Activated CD4-positive, CD25-positive, alpha-beta regulatory T cell treated with anti-CD3 and anti-CD28 coated beads, Interleukin-2, amount 50 U/mL, for 72 hours (primary cell): ENCODE data around the gene STPG1.

Experiments
- DNase-seq: peaks from one replicate; pipeline ENCODE4 v3.0.0; 2021

Gene STPG1

DNA sequence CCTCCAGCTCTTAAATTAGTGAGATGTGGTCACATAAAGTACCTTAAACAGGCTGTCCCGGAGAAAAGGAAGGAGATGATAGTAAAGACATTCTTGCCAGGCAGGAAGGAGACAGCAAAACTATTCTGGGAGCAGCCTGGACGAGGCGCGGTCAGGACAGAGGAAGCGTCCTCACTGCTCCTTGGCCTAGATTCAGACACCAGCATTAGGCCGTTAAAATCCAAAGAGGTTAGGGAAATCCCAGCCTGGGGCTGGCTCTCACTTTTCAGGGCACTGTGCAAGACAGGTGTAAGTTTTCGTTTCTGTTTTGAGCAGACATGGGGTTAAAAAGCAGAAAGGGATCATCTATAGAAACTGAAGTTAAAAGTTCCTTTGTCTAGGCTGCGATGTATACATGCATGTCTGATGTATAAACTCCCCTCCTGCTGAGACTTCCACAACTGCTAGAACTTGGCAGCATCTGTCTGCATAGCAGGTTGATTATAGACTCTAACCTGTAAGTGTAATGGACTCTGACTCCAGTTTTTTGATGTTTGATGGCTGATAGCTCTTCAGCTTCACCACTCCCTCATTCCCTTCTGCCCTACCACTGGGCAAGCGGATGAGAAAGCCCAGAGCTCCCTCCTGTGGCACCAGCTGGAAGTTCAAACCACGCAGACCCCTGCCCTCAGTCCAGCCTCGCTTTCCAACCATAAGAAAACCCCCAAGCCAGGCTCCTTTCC, 21.5 kb downstream of the STPG1 start:
- DNase-seq: peak; percentile 70

DNA sequence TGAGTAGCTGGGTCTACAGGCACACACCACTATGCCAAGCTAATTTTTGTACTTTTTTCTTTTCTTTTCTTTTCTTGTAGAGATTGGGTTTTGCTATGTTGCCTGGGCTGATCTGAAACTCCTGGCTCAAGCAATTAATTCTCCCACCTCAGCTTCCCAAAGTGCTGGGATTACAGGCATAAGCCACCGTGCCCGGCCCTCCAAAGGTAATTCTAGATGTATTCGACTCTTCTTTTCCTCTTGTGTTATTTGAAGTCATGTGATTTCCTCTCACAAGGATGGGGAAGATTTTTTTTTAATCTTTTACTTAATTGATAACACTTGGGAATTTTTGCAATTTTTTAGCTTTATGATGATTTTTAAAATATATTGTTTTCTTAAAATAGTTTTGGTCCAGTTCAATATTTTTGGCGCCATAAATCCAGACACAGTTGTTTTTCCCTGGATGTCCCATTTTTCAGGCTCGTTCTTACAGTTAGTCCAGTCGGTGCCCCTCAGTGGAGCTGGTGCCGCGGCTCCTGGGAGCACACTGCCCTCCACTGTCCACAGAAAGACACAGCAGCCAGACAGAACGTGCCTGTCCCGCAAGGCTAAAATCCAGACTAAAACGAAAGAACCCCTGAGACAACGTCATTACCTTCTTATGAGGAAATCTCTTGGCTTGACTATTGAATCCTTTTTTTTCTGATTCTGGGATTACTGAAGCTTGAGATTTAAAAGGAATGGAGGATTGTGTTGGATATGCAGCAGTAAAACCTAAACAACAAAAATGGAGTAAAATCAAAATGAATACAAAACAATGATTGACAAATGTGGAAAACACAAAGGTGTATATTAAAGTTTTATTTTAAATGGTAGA, 22.4 kb downstream of the STPG1 start:
- DNase-seq: peak; percentile 61

DNA sequence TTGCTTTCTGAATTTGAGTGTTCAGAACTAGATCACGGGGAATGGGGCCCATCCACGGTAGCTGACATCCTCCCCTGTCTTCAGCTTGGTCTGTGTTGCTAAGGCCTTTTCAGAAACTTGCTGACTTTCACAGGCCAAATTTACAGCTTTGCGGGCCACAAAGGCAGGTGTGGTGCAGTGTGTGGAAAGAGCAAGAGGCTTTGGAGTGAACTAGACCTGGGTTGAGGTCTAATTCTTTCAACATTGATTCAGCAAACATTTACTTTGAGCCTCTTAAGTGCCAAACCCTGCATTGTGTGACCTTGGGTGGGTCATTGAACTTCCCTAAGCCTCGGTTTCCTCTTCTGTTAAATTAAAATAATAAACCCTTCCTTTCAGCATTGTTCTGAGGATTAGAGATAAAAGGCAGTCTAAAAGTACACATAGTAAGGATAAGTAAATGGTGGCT, 24.3 kb downstream of the STPG1 start:
- no peak for DNase-seq

DNA sequence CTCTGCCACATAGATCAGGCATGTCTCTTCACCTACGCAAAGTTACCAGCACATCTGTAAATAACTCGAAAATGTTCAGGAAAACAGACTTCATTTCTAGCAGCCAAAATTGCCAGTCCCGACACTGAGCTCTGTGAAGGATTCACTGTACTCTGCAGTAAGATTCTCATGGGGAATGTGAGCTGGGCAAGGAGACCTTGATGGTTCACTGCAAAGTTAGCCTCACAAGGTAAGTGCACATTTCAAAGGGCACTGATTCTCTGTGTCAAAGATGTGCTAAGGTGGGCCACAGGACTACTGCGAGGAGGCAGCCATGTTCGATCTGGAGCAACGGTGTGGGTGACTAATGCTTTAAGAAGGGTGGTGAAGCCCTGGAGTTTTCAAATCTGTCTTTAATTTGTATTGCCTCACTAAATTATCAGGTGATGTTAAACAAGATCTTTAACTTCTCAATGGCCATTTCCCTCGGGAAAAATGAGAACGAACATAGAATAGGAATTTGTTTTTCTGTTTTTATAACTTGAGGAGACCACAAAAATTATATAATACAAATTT, 25.2 kb downstream of the STPG1 start:
- no peak for DNase-seq

DNA sequence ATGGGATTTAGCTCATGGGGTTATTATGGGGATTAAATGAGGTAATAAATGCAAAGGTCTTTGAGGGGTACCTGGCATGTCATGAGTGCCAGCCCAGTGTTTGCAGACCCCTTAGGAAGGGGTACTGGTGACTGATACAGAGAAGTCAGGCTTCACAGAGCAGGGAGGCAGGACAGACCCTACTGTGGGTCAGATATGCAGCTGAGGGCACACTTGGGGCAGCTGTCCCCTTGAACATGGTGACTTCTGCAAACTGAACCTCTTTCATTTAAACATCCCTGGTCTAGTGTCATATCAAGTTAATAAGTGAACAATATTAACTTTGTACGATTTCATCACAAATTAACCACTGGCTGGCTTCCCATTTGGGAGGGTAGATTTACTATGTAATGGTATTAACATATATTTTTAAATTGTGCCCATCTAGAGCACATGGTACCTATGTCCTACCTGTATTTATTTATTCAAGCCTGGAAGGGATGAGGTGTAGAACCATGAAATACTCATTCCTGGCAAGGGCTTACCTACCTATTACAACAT, 25.9 kb downstream of the STPG1 start:
- DNase-seq: no peak

DNA sequence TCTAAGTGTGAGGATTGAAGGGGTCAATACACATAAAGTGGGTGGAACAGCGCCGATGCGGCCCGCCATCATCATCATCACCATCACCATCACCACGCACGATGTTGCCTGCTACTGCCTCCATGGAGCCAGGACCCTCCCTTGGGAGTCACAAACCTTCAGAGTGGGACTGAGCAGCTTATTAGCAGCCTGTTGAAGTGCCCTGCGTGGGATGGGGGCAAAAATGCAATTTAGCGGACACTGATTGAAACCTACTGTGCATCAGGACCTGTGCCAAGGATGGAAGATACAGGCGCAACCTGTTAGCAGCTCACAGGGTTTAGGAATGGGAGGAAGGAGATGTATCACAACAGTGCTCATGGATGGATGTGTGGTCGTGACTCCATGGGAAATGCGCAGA, 26.7 kb downstream of the STPG1 start:
- DNase-seq: no peak

DNA sequence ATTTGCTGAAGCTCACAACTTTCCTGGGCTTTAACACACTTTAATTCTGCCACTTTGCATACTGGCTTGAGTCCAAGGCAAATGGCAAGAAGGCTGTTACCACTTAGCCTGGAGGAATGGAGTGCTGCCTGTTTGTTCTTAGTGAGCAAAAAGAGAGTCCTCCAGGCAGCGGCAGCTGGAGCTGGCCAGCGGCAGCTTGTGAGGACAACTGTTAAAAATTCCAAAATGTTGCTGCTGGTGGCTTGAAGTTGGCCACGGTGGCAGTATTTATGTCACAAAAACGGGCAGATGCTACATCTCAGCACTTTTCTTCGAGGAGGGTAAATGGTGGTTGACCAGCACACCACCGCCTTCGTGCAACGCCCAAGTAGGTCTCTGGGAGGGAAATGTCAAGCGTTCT, 27.3 kb downstream of the STPG1 start:
- no peak for DNase-seq

DNA sequence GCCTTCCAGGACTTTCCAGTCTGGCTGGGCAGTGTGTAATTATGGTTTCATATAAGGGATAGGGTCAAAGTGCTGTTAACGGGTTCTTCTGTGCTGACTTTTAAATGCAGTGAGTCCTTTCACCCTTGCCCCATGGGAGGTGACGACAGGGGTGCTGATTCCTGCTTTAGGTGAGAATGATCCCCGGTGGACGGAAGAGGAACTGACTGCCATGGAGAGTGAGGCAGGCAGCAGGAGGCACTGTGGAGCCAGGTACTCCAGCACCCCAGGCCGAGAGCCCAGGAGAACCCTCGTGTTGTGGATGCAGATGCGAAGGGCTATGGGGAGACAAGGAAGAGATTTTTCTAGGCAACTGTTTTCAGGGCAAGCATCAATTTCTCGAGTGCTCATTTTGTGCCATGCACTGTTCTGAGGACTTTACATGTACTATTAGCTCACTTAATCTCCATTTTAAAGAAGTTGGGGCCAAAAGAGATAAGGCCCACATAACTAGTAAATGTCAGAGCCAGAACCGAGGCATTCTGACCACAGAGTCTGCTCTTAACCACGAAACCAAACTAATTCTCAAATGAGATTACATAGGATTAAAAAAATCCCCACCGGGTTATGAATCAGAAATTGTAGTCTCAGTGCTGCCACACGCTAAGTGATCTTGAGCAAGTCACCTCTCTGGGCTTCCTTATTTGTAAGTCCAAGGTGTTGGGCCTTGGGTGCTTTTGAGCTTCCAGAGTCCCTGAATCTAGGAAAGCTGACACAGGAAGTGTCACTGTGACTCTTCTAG, 28.2 kb downstream of the STPG1 start:
- DNase-seq: no peak

DNA sequence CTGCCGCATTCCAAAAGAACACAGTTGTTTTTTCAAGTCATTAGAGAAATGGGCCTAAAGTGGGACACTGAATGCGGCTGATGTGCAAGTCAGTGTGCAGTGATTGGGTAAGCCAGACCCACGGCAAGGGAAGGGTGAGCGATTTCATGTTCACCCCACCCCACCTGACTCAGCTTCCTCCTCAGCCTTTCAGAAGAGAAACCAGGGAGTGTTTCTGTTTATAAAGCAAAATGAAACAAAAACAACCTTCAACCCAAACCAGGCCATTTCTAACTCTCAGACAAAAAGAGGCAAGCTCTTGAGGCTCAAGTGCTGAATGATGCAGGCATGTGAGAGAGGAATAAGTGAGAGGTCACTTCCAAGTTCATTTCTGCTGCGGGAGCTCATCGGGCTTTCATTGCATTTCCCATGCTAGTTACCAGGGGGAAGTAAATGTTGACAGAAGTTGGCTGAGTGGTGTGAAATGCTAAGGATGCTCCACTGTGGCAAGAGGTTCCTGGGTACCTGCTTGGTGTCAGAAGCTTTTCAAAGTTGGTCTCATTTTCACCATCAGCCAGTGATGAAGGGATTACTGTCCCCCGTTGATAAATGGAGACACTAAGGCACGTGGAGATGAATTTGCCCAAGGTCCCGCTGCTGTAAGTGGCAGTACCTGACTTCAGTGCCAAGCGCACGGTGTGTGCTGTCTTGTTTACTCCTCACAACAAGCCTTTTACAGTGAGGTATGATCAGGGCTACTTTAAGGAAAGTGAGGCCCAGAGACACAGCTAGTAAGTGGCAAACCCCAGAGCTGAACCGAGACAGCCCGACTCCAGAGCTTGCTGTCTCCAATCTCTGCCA, 29.1 kb downstream of the STPG1 start:
- DNase-seq: no peak

DNA sequence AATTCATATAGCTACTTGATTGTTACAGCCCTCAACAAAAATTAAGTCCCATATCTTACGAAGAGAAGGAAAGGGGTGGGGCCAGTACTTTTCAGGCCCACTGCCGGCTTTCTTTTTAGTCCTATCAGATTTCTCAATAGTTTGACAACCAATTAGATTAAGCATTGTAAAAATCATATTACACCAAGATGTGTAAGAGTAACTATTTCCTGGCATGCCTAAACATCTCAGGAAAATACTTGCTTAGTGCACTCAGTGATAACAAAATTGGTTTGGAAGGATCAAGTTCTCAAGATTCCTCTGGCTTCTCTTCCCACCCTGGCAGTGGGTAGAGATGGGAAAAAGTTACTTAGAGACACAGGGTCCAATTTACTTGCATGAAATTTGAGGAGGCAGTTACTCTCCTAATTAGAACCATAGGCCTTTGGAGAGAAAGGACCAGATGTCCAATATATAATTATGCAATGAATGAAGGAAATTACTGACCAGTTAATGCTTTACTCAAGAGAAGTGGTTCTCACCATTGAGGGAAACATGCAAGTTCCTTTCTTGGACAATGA, 30.1 kb downstream of the STPG1 start:
- no peak for DNase-seq

DNA sequence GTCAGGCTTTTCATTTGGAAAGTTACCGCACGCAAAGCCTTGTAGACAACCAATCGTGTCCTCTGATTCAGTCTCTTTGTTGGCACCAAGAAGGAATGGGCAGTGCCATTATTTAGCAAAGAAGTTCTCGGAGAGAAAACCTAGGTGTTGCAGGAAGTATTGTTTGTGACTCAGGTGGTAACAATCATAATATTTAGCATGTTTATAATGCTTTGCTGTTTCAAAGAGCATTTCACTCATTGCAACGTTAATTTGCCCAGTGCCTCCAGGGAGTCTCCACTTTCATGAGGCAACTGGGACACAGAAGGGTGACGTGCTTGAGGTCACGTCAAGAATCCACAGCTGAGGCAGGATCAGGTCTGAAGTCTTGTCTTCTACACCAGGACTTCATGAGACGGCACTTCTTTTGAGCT, 31.4 kb downstream of the STPG1 start:
- DNase-seq: no peak

DNA sequence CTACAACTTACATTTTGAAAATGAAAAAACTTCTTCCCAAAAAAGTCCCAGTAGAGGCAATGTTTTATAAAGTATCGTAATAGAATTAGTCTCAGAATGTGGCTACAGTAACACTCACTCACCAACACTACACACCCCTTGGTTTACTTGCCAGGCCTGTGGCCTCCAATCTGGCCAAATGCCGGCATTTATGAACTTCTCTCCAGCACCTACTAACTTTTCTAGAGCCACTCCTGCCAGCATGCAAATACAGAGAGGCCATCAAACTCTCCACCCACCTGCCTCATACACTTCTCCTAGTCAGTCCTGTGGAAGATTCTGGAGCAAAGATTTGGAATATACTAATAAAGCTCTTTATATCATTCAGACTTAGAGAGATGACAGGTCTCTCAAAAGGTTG, 32.3 kb downstream of the STPG1 start:
- DNase-seq: no peak

DNA sequence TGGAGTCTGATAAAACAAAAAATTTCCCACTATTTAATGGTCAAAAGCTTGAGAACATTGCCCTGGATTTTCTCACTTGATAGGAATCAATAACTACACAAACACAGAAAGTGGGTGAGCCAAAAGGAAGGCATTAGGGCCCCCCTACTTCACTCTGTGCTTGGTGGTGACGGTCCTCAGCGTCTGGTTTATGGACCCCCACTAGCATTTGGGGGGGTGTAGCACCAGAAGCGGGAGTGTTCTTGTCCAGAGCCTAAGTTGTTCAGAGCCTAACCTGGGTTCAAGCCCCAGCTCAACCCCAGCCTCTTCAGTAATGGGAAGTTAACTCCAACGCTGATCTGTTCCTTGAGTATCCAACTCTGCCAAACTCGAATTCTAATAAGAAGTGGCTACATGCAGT, 33.1 kb downstream of the STPG1 start:
- DNase-seq: no peak

DNA sequence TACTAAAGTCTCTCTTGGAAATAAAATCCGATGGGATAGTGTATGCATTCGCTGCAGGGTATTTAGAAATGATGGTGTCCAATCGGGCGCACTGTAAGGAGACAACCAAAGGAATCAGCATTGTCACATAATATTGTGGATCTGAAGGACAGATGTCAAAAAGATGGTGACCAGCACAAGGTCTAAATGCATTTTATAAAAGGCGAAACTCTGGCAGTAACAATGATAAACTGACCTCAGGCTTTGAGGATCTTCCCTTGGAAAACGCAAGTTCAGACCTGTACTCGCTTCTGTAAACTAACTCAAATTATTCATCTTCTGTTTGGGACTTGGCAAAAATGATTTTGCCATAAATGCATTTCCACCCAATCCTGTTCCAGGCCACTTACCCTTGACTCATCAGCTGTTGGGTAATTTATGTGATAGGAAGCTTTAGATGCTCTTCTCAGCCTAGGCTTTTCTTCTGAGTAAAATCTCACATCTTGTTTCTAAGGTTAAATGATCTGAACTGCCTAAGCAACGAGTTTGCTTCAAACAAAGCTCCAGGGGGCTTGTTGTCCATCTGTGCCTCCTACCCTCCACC, 33.8 kb downstream of the STPG1 start:
- DNase-seq: no peak

DNA sequence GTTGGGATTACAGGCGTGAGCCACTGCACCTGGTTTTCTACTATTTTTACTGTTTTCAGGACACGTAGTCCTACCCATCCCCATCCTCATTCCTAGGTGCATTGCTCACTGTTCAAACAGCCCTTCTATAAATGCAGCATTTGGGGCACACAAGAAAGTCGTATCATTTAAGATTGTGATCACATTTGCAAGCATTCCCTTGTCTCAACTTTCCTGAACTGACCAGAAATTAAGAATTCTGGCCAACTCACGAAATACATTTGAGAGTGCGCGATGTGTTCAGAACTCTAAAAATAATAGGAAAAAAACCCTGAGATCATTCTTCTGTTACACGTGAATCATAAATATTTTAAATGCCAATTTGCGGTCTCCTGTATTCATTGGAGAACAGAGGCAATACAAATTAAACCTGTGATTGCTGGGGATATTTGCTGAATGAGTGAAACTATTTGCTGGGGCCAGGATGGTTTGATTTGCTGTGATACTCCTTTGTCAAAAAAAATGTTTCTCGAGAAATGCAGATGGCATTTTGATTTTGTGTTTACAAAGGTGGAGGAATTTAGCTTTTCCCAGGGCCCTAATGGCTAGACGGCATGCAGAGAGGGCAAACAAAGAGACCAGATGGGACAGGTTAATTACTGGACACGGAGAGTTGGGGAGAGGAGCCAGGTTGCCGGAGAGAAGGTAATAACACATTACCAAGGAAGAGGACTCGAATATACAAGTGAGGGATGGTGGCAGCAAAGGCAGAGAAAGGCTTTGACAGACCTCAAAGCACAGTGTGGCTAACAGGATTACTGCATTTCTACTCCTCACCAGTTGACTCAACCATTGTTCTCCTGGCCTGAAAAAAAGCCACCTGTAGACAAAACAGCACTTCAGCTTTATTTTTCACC, 38.4 kb downstream of the STPG1 start:
- DNase-seq: no peak

DNA sequence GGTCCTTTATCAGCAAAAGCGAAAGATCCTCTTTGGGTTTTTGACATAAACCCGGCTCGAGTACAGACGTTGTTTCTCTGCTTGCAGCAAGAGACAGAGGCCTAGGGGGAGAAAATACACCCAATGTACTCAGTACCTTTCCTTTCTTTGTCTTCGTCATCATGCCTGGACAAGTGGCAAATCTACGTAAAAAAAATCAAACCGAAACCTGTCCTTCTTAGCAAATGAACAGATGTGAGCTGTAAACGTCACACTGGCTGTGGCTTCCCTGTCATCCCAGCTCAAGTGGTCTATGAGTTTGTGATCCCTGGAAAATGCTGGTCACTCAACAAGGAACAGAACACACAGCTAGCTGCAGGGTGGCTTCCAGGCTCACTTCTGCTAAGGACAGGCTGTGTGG, 39.9 kb downstream of the STPG1 start:
- no peak for DNase-seq

DNA sequence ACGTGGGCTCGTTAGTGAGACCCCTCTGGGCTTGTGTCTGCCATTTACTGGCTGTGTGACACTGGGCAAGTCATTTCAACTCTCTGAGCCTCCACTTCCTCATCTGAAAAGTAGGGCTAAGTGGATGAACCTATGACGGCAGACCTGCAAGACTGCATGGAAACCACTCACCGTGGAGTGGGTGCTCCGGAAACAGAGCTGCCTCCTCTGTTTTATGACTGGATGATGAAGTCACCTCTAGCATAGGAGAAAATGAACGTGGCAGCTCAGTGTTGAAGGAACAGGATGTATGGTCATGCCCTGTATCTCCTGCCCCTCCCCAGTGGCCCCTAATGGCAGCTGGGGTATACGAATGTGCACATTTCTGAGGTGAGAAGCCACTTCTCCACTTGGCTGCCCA, 40.5 kb downstream of the STPG1 start:
- DNase-seq: no peak

DNA sequence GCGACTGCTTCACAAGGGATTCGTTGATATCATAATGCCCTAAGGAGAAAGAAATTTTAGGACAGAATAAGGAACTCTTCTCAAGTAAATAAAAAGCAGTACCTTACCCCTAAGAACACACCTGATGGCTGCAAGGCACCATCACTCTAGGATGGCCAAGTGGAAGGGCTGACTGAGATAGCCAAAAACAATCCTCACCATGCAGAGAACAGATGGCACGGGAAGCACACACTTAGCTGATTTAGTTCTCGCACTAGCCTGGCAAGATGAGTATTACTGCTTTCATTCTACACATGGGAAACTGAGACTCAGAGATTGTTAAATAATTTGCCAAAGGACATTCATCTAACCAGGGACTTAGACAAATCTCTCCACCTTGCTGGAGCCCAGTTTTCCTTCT, 43.8 kb downstream of the STPG1 start:
- DNase-seq: no peak

DNA sequence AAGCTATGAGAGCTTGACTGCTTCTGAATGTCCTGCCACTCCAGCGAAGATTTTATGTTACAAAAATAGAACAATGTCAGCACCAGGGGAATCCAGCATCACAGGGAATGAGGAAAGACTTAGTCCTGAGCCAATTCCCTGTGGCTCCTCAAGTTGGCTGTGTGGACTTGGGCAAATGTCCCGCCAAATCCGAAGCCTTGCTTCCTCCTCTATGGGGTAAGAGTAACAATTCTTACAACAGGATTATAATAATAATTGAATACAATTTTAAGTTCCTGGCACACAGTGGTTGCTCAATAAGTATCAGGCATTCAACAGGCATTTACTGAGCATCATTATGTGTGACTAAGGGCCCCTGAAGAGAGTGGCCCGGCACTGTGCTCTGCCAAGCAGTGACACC, 44.4 kb downstream of the STPG1 start:
- no peak for DNase-seq

DNA sequence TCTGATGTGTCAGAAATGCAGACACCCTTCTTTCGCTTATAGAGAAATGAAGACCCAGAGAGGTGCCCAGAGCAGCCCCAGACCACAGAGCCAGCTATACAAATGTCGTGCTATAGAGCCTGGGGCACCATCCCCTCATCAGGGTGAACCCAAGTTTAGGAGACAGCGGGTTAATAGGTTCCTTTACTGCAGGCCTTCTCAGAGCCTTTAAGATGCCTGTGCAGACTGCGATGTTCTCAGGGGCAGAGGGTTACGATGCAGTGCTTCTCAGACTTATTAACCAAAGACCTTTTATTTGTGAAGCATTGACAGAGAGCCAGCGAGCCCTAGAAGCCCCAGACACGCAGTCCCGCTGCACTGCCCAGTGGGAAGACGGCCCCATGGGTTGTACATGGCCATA, 46.9 kb downstream of the STPG1 start:
- no peak for DNase-seq
